ENCODE results near the gene CRTAC1.

CRTAC1 gene

GRCh38 chr10:98029149-98030092 lies 1.0 kb downstream of the CRTAC1 start:
- DNase-seq: no peak

DNA sequence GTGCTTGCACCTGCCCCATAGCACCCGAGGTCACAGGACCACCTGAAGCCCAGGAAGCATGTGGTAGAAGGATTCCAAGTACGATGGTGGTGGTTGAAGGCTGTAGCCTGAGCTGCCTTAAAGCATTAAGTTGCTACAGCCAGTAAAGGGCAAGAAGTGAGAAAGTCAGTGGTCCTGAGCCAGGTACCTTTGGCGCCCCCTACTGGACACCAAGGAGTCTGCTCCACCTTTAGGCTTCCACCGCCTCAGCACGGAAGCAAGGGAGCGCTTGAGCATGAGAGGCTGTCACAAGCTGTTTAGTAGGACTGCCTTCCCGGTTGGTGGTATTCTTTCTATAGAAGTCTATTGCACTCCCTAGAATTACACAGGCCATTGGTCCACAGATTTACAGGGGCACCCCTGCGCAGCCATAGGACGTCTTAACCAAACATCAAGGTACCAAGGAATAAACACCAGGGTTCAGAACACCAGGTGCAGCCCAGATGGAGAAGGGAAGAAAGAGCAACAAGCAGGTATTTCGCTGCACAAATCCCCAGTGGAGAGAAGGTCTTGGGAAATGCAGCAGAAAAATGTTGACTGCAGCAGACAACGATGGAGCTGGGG lies 2.2 kb downstream of the CRTAC1 start:
- peak; percentile 23 for DNase-seq

GRCh38 chr10:98023024-98023423 lies 7.4 kb downstream of the CRTAC1 start:
- DNase-seq: no peak

DNA sequence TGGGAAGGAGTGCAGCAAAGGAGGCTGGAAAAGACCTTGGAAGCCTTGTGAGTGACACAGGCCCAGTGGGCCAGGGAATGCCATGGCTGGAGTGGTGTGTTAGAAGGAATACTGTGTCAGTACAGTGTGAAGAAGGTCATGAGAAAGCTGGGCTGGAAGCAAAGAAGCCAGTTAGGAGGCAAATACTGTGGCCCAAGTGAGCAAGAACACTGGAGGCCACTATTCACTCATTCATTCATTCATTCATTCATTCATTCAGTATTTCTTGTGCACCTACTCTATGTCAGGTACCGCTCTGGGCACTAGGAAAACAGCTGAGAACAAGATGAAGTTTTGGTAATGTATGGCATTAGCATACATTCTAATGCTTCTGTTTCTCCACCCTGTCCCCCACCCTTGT lies 9.6 kb downstream of the CRTAC1 start:
- no peak for DNase-seq

DNA sequence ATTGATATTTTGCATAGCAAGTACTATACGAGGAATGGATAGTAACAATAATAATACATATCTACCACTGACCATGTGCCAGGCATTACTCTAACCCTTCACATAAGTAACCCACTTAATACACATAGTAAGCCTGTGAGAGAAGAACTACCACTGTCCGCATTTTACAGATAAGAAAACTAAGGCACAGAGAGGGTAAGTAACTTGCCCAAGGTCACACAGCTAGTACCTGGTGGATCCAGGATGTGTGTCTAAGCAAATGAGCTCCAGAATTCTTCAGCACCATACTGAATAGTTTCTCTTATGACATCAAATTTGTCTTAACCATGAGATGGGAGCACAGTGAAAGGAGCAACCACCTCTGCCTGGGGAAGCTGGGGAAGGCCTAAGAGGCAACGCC lies 10.2 kb downstream of the CRTAC1 start:
- no peak for DNase-seq

- no peak for DNase-seq
Measured at GRCh38 chr10:98019784-98020183, 10.6 kb downstream of the CRTAC1 start.

DNA sequence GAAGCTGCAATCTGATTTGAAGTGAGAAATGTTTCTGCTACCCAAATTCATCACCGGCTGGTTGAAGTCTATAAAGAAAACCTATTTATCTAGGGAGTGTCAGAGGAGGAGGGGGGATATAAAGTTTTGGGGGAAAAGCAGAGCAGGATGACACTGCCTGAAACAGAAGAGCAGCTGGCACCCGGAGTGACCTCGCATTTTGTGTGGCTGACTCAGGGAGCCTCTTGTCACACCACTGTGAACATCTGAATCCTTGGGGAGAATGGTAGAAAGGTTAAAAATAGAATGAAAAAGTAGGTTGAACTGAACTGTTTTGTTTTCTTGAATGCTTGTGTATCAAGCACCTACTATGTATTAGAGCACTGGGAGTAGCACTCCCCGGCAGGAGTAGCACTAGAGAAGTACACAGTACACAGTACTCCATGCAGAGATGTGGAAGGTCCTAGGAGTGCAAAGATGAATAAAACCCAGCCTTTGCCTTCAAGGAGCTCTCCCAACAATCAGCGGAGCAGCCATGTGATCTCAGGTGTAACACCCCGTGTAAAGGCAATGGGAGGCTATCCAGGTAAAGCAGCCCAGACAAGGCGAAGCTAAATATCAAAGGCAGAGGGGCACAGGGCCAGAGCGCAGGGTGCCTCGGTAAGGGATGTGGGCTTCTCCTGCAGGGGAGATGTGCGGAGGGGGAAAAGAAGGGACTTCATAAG lies 13.5 kb downstream of the CRTAC1 start:
- no peak for DNase-seq

DNA sequence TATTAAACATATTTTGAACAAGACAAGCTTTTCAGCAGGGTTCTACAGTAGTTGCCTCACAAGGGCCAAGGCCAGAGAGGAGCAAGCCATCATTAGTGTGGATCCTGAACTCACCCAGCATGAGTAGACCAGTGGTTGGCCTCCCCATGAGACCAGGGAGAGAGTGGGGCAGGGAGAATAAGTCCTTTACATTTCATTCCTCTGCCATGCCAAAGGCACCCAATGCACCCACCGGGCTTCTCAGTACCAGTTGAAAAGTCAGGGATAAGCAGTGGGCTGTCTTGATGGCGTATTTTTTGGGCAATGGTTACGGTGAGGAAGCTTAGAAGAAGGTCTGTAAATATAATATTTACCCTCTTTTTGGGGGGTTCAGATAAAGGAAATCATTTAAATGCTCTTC lies 16.6 kb downstream of the CRTAC1 start:
- DNase-seq: no peak

- no peak for DNase-seq
Measured at GRCh38 chr10:98013122-98013521, 17.3 kb downstream of the CRTAC1 start.

- DNase-seq: no peak
Measured at GRCh38 chr10:98012644-98013043, 17.8 kb downstream of the CRTAC1 start.

DNA sequence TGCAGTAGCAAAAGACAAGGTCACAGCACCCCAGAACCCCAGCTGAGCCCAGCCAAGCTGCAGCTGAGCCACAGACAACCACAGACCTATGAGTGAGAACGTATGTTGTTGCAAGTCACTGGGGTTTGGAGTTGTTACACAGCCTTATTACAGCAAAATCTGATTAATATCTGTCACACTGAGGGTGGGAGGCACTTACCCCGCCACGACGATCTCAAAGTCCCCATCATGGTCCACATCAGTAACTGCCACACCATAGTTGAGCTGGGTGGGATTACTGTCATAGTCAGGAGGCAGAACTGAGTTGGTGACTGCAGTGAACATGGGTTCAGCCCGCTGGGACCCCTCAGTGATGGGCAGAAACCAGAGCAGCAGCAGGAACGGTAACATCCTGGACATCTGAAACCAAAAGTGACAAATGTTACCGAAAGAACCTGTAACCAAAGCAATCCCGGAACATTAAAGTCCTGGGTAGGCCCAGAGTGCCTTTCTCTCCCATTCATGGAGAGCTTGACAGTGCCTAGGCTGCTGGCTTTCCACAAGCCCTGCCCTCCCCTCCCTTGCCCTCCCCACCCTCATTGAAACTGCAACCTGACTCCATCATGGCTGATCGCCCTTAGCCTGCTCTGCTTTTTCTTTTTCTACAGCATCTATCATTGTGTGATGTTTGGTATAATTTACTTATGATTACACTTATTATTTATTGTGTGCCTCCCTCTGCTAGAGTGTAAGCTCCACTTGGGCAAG lies 19.3 kb downstream of the CRTAC1 start:
- DNase-seq: no peak

GRCh38 chr10:98006266-98006665 lies 24.2 kb downstream of the CRTAC1 start:
- DNase-seq: no peak

DNA sequence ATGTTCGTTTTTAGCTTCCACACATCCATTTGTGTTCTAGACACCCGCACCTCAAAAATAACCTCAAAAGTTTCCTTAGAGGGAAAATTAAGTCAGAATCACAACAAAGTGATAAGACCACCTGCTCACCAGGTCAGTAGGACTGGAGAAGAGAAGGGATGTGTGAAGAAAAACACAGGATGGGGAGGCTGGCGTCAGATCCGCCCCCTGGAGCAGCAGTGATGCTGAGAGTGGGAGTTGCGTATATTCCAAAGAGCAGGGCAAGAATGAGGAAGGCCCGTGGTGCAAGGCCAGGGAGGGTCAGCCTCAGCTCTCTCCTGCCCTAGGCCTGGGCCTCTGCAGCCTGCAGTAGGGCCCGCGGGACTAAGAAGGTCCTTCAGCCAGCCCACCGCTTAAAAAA lies 28.7 kb downstream of the CRTAC1 start:
- no peak for DNase-seq

DNA sequence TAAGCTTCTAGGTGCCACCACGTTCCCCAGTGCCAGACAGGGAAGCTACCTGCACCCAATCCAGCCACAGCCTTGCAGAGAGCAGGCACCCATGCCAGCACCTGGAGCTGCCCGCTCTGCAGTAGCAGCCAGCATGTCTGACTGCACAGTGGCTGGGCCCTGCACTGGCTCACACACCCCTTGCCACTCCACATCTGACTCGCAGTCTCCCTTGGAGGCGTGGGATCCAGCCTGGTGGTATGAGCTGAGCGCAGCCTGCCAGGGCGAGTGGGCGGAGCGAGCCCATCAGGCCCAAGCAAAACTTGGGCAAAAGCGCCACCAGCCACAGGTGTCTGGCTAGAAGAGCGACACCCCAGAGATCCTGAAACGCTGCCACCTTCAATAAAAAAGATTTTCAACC lies 30.1 kb downstream of the CRTAC1 start:
- DNase-seq: no peak

- DNase-seq: no peak
Measured at GRCh38 chr10:97999923-98000248, 30.5 kb downstream of the CRTAC1 start.

- no peak for DNase-seq
Measured at GRCh38 chr10:97999066-97999922, 31.1 kb downstream of the CRTAC1 start.

DNA sequence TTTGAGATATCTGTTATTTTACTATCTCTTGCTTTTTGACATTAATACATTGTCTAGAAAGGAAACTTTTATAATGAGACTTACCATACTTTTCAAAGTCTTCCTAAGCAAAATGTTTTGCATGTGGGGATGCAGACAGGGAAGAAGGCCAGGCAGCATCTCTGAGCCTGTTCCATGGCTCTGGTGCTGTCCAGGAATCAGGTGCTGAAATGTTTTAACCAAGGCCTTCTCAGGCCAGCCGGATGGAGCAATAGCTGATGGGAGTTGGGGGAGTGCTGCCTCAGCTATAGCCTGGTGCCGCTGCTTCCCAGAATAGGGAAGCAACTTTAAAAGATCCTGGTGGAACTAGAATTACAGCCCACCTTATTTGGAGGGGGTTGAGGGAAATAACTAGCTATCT lies 38.5 kb downstream of the CRTAC1 start:
- DNase-seq: no peak

GRCh38 chr10:97981816-97982215 lies 48.6 kb downstream of the CRTAC1 start:
- no peak for DNase-seq

- no peak for DNase-seq
Measured at GRCh38 chr10:97977673-97978072, 52.7 kb downstream of the CRTAC1 start.

DNA sequence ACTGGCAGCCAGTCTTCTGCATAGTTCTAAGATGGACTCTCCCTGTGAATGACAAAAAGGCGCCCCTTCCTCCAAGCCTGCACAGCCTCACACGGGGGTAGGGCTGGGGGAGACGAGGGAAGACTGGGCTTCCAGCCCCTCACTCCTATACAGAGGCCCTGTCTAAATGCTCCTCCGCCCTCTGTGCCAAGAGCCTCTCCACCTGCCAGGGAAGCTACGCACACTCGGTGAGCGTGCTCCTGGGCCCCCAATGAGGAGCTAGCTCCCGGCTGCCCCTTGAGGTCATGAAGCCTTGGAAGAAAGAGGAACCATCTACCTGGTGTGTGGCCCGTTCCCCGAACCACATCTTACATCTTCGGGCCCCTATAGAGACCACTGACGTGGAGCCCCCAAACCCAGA lies 54.8 kb downstream of the CRTAC1 start:
- DNase-seq: no peak

GRCh38 chr10:97974526-97975525 lies 55.6 kb downstream of the CRTAC1 start:
- no peak for DNase-seq
